A673 (cell line): ENCODE results near the gene RNF31.

Source experiments
- EZH2 ChIP-seq: fragments of 200-600 bp; sonication (generic); IDR thresholded peaks from 2 replicates; pipeline ENCODE4 v1.6.1; 2017; ENCODE audit warnings: borderline replicate concordance, low read depth, mild to moderate bottlenecking, mixed read lengths, antibody characterized with exemption, low read length; ENCODE audit not compliant: poor library complexity, severe bottlenecking
- TF ChIP-seq, protein P1 (sequence below): fragments of 300-800, 200-600 bp; sonication (generic); conservative IDR thresholded peaks from 2 replicates; pipeline ENCODE4 v1.5.1; 2017; ENCODE audit warnings: low read depth, mild to moderate bottlenecking, antibody characterized with exemption, low read length, moderate library complexity, mixed read lengths

DNA sequence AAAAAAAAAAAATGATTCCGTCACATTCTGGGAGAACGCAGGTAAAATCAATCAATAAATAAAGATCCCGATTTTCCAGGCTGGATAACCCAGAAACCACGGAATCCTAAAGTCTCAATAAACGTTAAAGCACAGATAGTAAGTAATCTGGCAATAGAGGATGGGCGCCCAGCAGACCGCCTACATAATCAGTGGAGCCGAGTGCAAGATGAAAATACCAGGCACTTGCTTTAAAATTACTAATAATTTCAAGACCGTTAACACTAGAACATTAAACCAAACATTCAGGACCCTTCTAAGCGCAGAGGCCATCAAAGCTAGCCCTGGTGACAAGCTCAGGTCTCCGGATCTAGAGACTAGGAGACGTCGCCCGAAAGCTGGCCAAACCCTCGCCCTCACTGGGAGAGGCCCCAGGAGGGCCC lies 33.9 kb upstream of the RNF31 start:
- TF ChIP-seq, protein P1, sequence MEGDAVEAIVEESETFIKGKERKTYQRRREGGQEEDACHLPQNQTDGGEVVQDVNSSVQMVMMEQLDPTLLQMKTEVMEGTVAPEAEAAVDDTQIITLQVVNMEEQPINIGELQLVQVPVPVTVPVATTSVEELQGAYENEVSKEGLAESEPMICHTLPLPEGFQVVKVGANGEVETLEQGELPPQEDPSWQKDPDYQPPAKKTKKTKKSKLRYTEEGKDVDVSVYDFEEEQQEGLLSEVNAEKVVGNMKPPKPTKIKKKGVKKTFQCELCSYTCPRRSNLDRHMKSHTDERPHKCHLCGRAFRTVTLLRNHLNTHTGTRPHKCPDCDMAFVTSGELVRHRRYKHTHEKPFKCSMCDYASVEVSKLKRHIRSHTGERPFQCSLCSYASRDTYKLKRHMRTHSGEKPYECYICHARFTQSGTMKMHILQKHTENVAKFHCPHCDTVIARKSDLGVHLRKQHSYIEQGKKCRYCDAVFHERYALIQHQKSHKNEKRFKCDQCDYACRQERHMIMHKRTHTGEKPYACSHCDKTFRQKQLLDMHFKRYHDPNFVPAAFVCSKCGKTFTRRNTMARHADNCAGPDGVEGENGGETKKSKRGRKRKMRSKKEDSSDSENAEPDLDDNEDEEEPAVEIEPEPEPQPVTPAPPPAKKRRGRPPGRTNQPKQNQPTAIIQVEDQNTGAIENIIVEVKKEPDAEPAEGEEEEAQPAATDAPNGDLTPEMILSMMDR, result no peak
- no peak for TF ChIP-seq EZH2
